Midbrain (tissue), 1 donor: ENCODE results near the gene KRTAP9-8.
"Not testable (repeated sequence)": the region's sequence is repeated elsewhere in the genome, so short reads cannot be mapped to it uniquely, and the experiment has no call there.

Source experiments
- DNase-seq: peaks from one replicate; lab custom pipeline; 2025; lab: John Stamatoyannopoulos, UW

The KRTAP9-8 gene

GRCh38 chr17:41255381-41256290 is 17.8 kb downstream of the KRTAP9-8 start, which contains the start of gene KRTAP9-9:
KRTAP9-9 (plus strand) TSS chr17:41255384.
- not testable (repeated sequence) for DNase-seq

GRCh38 chr17:41256291-41256685 is 18.5 kb downstream of the KRTAP9-8 start:
- no peak for DNase-seq

DNA sequence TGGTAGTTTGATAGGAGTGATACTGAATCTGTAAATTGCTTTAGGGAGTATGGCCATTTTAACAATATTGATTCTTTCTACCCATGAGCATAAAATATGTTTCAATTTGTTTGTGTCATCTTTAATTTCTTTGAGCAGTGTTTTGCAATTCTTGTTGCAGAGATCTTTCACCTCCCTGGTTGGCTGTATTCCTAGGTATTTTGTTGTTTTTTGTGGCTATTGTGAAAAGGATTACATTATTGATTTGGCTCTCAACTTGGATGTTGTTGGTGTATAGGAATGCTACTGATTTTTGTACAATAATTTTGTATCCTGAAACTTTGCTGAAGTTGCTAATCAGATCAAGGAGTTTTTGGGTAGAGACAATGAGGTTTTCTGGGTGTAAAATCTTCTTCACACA is 20.6 kb downstream of the KRTAP9-8 start:
- no peak for DNase-seq

- DNase-seq, result no peak
These were observed 25.4 kb downstream of the KRTAP9-8 start for GRCh38 chr17:41263212-41263611.

GRCh38 chr17:41264599-41264998 is 26.8 kb downstream of the KRTAP9-8 start:
- no peak for DNase-seq

GRCh38 chr17:41265078-41265477 is 27.3 kb downstream of the KRTAP9-8 start, which contains the start of gene KRTAP9-6:
KRTAP9-6 (plus strand) TSS chr17:41265378; CDS start chr17:41265378, 0 bp downstream.
- no peak for DNase-seq

- DNase-seq, result no peak
These were observed 29.9 kb downstream of the KRTAP9-8 start for GRCh38 chr17:41267711-41268110.

DNA sequence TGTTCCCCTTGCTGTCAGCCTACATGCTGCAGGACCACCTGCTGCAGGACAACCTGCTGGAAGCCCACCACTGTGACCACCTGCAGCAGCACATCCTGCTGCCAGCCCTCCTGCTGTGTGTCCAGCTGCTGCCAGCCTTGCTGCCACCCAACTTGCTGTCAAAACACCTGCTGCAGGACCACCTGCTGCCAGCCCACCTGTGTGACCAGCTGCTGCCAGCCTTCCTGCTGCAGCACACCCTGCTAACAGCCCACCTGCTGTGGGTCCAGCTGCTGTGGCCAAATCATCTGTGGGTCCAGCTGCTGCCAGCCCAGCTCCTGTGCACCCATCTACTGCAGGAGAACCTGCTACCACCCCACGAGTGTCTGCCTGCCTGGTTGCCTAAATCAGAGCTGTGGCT is 33.5 kb downstream of the KRTAP9-8 start:
- not testable (repeated sequence) for DNase-seq

DNA sequence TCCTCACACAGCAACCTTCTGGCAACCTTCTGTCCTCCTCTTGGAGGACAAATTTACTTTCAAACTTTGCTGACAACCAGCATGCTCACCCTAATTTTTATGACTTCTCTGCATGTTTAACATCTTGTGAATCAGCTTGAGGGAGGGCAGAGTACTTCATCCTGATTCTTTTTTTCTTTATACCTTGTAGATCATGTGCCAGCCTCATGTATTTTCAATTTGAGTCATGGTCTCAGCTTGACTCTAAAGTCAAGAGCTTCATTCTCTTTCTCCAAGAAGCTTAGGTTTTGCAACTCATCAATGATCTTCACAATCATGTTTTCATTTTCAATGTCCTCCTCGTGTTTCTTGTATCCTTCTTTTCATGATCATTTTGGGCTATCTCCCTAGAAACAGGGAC is 34.1 kb downstream of the KRTAP9-8 start:
- DNase-seq, result no peak

GRCh38 chr17:41275648-41276190 is 37.9 kb downstream of the KRTAP9-8 start, which contains the start of gene KRTAP9-7:
KRTAP9-7 (plus strand) TSS chr17:41275698; CDS start chr17:41275698, 0 bp downstream.
- not testable (repeated sequence) for DNase-seq

GRCh38 chr17:41278176-41278955 is 40.6 kb downstream of the KRTAP9-8 start:
- DNase-seq, result no peak

DNA sequence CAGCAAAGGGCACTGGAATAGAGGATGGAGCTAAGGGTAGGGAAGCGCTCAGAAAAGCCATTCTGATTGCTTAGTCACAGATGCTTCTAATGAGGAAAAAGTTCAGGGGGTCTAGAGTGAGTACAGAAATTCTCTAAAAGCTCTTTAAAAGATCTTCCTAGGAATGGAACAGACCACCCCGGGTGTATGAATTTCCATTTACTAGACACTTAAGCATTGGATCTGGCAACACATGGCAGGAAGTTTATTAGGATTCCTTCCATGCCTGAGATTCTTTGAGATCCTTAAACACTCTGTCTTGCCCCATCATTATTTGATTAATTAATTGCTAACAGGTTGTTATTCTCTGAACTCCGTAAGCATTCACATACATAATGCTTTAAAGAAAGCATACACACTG is 46.2 kb downstream of the KRTAP9-8 start:
- no peak for DNase-seq

DNA sequence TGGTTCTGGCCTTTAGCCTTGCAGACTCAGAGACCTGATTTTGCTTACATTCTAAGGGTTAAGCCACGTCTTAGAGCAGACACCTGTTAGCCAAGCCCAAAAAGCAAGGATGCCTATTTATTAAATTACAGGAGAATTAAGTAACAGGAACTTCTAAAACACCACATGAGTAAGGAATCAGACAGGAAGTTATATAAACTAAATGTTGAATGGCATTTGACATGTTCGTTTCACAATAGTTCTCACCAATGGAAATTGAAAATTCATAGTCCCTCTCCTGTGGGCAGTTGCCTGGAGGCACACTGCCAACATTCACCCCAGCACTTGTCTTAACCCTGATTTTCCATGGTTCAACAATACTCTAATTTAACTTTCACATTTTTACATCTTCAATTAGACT is 46.7 kb downstream of the KRTAP9-8 start:
- no peak for DNase-seq

- no peak for DNase-seq
These were observed 49.3 kb downstream of the KRTAP9-8 start for GRCh38 chr17:41287050-41287449.
